Suppressor macrophage (primary cell): Measurements from ENCODE around the gene SNX9.
A peak's percentile ranks its signal among the peaks of the same experiment; 100 is the strongest.
"Not testable (repeated sequence)": the region's sequence is repeated elsewhere in the genome, so short reads cannot be mapped to it uniquely, and the experiment has no call there.

Experiments used
- DNase-seq, 4 experiments: peaks; one replicate each; pipeline ENCODE4 v3.0.0-alpha.2; 2020 to 2022

The SNX9 gene

GRCh38 chr6:157831424-157832249 lies 8.6 kb downstream of the SNX9 start:
- DNase-seq = peak; percentile 20 to 44 (median 43)

GRCh38 chr6:157832250-157832967 lies 9.4 kb downstream of the SNX9 start:
- no peak for DNase-seq

DNA sequence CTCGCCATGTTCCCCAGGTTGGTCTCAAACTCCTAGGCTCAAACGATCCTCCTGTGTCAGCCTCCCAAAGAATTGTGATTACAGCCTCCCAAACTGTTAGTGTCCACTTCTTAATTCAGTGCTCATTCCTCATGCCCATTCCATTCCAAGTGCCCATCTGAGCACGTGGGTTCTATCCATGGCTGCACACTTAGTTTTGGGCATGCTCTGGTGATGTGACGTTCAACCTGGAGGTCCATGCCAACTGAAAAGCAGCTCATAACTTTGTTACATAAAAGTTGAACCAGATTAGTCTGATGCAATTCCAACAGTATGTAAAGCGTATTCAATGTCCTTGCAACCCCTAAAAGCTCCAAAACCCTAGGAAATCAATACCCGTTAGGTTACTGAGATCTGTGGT lies 11.5 kb downstream of the SNX9 start:
- no peak for DNase-seq

DNA sequence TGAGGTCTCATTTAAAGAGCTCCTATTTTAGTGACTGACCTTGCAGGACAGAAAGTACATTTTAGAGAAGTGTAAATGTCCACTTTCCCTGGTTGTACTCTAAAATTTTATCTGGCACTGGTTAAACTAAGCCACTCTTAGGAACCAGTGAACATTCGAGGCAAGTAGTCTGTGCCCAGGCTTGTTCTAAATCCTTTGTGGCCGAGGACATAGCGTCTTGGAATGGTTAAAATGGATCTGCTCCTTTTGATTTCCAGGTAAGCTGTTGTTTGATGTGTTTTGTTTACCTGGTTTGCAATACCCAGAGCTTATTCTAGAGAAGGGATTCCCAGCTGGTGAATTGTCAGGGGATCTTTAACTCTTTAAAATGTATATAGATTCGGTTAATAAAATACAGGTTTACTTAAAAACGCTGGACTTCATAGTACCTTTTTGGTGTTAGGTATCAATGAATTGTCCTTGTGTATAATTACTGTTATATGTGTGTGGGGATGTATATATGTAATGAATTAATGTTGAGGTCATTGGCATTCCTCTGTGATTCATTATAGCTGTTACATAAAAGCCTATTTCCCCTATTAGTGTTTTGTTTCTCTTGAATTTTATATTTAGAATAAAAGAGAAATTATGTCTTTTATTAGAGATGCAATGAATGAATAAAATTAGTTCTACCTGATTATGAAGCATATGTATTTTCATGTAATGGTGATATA lies 15.8 kb downstream of the SNX9 start:
- no peak for DNase-seq

GRCh38 chr6:157839606-157840005 lies 16.6 kb downstream of the SNX9 start:
- no peak for DNase-seq

DNA sequence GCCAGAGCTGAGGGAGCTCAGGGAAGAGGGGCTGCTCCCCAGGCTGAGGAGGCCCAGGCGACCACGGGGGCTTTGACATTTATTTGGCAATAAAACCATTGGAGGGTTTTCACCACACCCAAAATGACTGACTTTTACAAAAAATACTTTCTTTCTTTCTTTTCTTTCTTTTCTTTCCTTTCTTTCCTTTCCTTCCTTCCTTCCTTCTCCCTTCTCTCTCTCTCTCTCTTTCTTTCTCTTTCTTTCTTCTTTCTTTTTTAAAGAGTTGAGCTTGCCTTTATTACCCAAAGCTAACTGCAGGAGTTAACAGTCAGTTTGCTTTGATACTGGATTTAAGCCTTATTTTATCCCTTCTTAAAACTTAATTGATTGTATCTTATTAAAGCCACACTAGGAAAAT lies 17.2 kb downstream of the SNX9 start:
- no peak for DNase-seq

GRCh38 chr6:157840776-157841175 lies 17.7 kb downstream of the SNX9 start:
- DNase-seq = no peak

DNA sequence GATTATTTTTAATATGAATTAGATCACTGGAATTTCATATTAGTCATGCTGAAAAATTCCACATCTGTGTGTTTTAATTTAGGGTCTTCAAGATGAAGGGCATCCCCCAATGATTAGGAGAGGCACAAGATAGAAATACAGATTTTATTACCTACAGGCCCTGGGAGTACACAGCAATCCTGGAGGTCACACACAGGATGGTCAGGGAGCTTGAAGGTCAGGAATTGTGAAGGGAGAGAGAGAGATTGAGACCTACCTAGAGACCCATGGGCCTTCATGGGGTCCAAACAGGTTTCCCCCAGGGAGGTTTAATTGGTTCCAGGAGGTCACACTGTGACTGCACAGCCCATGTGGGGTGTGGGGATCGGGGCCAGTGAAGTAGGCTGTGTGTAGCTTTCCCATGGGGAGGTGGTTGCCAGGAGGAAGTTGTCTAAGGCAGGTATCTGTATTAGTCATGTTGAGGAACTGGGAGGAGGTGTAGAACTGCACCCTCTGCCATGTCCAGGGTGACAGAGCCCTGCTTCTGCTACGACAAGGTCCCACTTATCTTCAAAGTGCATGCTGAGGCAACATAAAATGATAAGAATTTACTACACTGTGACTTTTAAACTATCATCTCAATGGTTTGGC lies 18.3 kb downstream of the SNX9 start:
- DNase-seq = no peak

DNA sequence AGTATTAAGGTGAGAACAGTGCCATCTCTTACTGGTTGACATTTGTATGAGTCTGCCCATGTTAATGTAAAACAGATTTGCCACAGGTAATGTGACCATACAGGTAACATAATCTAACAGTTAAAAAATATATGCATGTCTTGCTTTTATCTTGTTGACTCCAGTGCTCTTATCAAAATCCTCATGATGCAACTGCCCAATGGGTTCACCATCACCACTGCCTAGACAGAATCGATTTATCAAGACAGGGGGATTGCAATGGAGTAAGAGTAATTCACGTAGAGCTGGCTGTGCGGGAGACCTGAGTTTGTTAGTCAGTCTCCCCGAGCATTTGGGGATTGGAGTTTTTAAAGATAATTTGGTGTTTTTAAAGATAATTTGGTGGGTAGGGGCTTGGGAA lies 19.2 kb downstream of the SNX9 start:
- DNase-seq = no peak

GRCh38 chr6:157844196-157844595 lies 21.1 kb downstream of the SNX9 start:
- not testable (repeated sequence) for DNase-seq

DNA sequence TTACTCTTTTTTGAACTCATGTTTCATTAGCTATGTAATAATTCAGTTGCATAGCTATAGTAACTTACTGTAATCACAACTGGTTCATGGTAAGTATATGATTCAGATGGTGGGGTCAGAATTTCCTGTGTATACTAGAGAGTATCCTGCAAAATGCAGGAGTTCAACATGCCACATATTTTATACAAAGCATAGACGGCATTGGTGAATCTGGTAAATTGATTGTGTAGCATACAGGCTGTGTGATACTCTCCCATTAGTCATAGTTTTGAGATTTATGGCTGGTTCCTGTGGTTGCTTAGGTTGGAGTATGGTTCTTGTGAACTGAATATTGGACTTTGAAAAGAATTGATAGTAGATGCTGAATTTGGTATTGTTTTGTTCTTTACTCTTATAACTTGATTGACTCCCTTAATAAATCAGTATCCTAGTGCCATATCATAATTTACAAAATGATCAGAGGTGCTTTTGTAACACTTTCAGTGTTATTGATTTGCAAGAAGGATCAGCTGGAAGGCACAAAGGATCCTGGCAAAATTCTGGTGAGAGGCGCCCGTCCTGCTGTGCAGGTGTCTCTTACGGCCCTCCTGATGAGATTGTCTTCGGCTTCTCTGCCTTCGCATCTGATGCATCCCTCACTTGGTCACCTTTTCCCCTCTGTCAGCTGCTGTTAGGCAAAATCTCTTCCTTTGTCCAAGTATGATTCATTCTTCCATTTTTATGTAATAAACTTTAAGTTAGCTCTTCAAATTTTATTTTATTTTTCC lies 22.6 kb downstream of the SNX9 start:
- DNase-seq = peak in 3 of 4 experiments; percentile 13 to 27 (median 22)

- no peak for DNase-seq
These were observed 24.8 kb downstream of the SNX9 start for GRCh38 chr6:157847846-157848245.

- DNase-seq = no peak
These were observed 25.6 kb downstream of the SNX9 start for GRCh38 chr6:157848693-157849092.

GRCh38 chr6:157849288-157850017 lies 26.4 kb downstream of the SNX9 start:
- no peak for DNase-seq

- DNase-seq = no peak
These were observed 27.0 kb downstream of the SNX9 start for GRCh38 chr6:157850030-157850429.

DNA sequence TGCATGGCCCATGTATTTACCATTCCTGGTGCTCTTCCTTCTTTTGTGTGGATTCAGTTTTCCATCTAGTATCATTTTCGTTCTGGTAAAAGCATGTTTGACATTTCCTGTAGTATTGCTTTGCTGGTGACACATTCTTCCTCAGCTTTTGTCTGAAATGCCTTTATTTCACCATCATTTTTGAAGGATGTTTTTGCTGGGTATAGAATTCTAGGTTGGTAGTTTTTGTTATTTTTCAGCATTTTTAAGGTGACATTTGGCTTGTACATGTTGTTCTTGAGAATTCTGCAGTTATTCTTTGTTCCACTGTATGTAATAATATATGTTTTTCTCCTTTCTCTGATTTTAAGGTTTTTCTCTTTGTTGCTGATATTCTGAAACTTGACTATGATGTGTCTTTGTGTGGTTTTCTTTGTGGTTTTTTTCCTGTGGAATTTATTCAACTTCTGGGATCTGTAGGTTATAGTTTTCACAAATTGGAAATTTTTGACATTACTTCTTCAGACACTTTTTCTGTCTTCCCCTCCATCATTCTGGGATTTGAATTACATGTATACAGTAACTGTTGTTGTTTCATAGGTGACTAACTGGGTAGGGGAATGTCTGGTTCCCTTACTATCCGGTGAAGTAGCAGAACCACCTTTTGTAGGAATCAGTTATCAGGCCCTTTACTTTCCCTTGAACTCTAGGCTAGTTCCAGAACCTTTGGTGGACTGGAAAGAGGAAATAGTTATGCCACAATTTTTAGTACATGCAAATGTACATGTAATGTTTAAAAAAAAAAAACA lies 30.2 kb downstream of the SNX9 start:
- DNase-seq = no peak

- no peak for DNase-seq
These were observed 31.0 kb downstream of the SNX9 start for GRCh38 chr6:157853902-157854502.

DNA sequence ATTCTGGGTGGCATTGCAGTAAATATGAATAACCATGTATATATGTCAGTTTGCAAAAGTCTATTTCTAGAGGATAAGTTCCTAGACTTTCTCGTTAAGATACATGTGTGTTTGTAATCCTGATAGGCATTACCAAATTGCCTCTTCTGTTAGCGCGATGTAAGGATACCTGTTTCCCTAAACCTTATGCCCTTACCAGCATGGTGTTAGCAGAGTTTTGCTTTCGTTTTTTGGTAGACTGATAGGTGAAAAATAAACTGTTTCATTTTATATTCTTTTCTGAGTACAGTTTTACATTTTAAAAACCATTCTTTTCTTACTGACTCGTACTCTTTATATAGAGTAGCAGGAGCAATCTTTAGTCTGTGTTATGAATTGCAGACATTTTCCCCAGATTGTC lies 32.3 kb downstream of the SNX9 start:
- DNase-seq = no peak

- DNase-seq = not testable (repeated sequence)
These were observed 32.8 kb downstream of the SNX9 start for GRCh38 chr6:157855804-157856203.

DNA sequence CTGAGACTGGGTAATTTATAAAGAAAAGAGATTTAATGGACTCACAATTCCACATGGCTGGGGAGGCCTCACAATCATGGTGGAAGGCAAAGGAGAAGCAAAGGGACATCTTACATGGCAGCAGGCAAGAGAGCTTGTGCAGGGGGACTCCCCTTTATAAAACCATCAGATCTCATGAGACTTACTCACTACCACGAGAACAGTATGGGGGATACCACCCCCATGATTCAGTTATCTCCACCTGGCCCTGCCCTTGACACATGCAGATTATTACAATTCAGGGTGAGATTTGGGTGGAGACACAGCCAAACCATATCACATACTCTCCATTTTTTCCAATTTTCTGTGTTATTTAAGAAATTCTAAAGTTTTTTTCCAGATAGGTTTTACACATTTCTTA lies 35.6 kb downstream of the SNX9 start:
- not testable (repeated sequence) for DNase-seq
